ENCODE data around the gene SMS. TPM values are rescaled to one million over a fixed set of nuclear protein-coding genes. Genes with fewer than 3 reads are reported as not detected.

Gene SMS
- total RNA-seq, 1 donor from 2014 or later: 187 TPM

DNA sequence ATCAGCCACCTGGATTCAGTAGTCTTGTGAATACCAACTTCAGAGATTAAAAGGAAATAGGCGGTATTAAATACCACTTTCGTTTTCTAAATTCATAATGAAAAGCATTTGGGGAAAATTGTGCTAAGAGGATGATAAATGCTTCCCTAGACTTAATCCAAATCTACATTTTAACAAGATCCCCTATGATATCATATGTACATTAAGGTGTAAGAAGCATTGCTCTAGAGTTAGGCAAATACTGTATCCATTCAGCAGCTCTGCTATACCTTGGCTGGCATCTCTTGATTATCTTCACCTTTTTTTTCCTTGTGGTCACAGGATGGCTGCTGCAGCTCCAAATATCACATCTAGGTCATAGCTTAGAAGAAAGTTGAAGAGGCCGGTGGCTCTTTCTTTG is 51.0 kb downstream of the SMS start:
- Histone ChIP-seq H3K9ac (ENCODE audit: low read length) (no peak overlapping the region), H3K79me2 (ENCODE audit: insufficient read depth, low read length) (no peaks in the 10 kb centered on the region), H3K27me3 (ENCODE audit: insufficient read depth, low read length) (no peaks in the 10 kb centered on the region), H3K27ac (ENCODE audit: low read depth, low read length) (no peak overlapping the region), H4K20me1 (ENCODE audit: insufficient read depth, low read length) (no peaks in the 10 kb centered on the region), H3K4me1 (ENCODE audit: insufficient read depth, low read length) (no peaks in the 10 kb centered on the region), H3K36me3 (ENCODE audit: insufficient read depth, low read length) (peaks cover 16% of the 10 kb centered on the region), H2AFZ (ENCODE audit: low read depth, low read length) (no peak overlapping the region), H3K4me2 (ENCODE audit: low read length) (no peak overlapping the region), H3K4me3 (ENCODE audit: insufficient read depth, low read depth, low read length) (no peak overlapping the region), H3K9me3 (ENCODE audit: insufficient read depth, low read depth, low read length) (no peaks in the 10 kb centered on the region)
- DNase-seq (ENCODE audit: low read depth): no peak
- TF ChIP-seq, protein P1, sequence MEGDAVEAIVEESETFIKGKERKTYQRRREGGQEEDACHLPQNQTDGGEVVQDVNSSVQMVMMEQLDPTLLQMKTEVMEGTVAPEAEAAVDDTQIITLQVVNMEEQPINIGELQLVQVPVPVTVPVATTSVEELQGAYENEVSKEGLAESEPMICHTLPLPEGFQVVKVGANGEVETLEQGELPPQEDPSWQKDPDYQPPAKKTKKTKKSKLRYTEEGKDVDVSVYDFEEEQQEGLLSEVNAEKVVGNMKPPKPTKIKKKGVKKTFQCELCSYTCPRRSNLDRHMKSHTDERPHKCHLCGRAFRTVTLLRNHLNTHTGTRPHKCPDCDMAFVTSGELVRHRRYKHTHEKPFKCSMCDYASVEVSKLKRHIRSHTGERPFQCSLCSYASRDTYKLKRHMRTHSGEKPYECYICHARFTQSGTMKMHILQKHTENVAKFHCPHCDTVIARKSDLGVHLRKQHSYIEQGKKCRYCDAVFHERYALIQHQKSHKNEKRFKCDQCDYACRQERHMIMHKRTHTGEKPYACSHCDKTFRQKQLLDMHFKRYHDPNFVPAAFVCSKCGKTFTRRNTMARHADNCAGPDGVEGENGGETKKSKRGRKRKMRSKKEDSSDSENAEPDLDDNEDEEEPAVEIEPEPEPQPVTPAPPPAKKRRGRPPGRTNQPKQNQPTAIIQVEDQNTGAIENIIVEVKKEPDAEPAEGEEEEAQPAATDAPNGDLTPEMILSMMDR (IDR thresholded peaks at IDR 0.05; ENCODE audit: insufficient read depth, low read depth, low read length): no peak
- TF ChIP-seq EZH2 (IDR thresholded peaks at IDR 0.05; ENCODE audit: insufficient read depth, low read length): no peak
- Mint-ChIP-seq H3K4me1 (ENCODE audit: low read depth, unreplicated experiment) (peaks cover 4% of the 10 kb centered on the region), H3K36me3 (ENCODE audit: low read depth, unreplicated experiment) (no peaks in the 10 kb centered on the region), H3K9me3 (ENCODE audit: unreplicated experiment) (no peaks in the 10 kb centered on the region), H3K27me3 (ENCODE audit: low read depth, unreplicated experiment) (no peaks in the 10 kb centered on the region), H3K4me3 (ENCODE audit: unreplicated experiment) (no peak overlapping the region), H3K27ac (ENCODE audit: unreplicated experiment) (no peak overlapping the region)
- no peak for FAIRE-seq

DNA sequence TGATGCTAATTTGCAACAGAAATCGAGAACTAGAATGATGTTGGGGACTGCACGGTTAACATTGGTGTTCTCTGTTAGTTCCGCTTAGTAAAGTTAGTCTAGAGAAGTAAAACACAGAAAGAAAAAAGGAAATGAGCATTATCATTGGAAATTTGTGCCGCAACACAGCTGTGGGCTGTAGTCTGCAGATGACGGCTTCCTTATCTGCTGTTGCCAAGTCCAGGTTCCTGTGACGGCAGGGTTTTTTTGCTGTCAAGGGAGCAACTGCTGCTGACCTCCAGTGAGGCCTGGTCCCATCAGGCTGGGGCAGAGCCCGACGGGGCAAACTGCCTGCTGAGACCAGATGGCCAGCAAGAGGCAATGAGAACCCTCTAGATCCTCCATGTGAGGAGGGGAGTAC is 52.8 kb downstream of the SMS start:
- H3K4me3 ChIP-seq (ENCODE audit: insufficient read depth, low read depth, low read length): no peak overlapping the region
- FAIRE-seq: no peak
- no peak overlapping the region for H3K27ac Mint-ChIP-seq (ENCODE audit: unreplicated experiment)

DNA sequence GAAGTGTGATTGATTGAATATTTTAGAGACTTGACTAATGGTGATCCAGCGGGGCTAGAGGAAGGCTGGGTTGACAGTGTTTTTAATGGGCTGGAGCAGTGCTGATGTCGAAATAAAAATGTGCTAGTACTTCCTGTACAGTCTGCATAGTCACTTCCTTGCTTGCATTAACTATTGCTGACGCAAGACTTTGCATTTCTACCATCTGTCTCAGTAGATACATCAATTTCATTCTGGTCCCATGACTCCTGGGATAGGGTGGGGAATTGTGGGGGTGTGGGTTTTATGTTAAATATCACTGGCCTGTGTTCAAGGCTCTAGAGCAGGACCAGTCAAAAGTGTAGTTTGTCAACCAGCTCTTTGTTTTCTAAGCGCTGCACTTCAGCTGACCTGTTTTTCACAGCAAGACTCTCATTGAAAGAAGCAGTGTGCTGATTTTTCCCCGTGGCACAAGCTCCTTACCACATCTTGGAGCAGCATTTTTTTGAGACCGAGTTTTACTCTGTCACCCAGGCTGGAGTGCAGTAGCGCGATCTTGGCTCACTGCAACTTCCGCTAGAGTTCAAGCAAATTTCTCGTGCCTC is 56.5 kb downstream of the SMS start:
- no peak overlapping the region for H3K4me3 Mint-ChIP-seq (ENCODE audit: unreplicated experiment)

More for the DNA sequence above, 52.8 kb downstream of the SMS start:
- Histone ChIP-seq H4K20me1 (ENCODE audit: insufficient read depth, low read length) (no peaks in the 10 kb centered on the region), H3K4me1 (ENCODE audit: insufficient read depth, low read length) (no peaks in the 10 kb centered on the region), H3K36me3 (ENCODE audit: insufficient read depth, low read length) (peaks cover 15% of the 10 kb centered on the region), H3K27me3 (ENCODE audit: insufficient read depth, low read length) (no peaks in the 10 kb centered on the region), H3K79me2 (ENCODE audit: insufficient read depth, low read length) (no peaks in the 10 kb centered on the region), H2AFZ (ENCODE audit: low read depth, low read length) (no peak overlapping the region), H3K9ac (ENCODE audit: low read length) (no peak overlapping the region), H3K4me2 (ENCODE audit: low read length) (no peak overlapping the region), H3K27ac (ENCODE audit: low read depth, low read length) (no peak overlapping the region), H3K9me3 (ENCODE audit: insufficient read depth, low read depth, low read length) (no peaks in the 10 kb centered on the region)
- no peak for TF ChIP-seq EZH2 (IDR thresholded peaks at IDR 0.05; ENCODE audit: insufficient read depth, low read length)
- TF ChIP-seq, protein P1 (IDR thresholded peaks at IDR 0.05; ENCODE audit: insufficient read depth, low read depth, low read length): no peak
- no peak overlapping the region for H3K4me3 Mint-ChIP-seq (ENCODE audit: unreplicated experiment)
- no peaks in the 10 kb centered on the region for H3K9me3 Mint-ChIP-seq (ENCODE audit: unreplicated experiment)
- no peak for DNase-seq (ENCODE audit: low read depth)
- peaks cover 9% of the 10 kb centered on the region for H3K4me1 Mint-ChIP-seq (ENCODE audit: low read depth, unreplicated experiment)
- H3K27me3 Mint-ChIP-seq (ENCODE audit: low read depth, unreplicated experiment): no peaks in the 10 kb centered on the region
- H3K36me3 Mint-ChIP-seq (ENCODE audit: low read depth, unreplicated experiment): no peaks in the 10 kb centered on the region

More for the DNA sequence above, 56.5 kb downstream of the SMS start:
- Histone ChIP-seq H3K79me2 (ENCODE audit: insufficient read depth, low read length) (no peaks in the 10 kb centered on the region), H3K36me3 (ENCODE audit: insufficient read depth, low read length) (peaks cover 10% of the 10 kb centered on the region), H3K27ac (ENCODE audit: low read depth, low read length) (no peak overlapping the region), H3K9ac (ENCODE audit: low read length) (no peak overlapping the region), H4K20me1 (ENCODE audit: insufficient read depth, low read length) (no peaks in the 10 kb centered on the region), H3K4me1 (ENCODE audit: insufficient read depth, low read length) (no peaks in the 10 kb centered on the region), H2AFZ (ENCODE audit: low read depth, low read length) (no peak overlapping the region), H3K9me3 (ENCODE audit: insufficient read depth, low read depth, low read length) (no peaks in the 10 kb centered on the region), H3K27me3 (ENCODE audit: insufficient read depth, low read length) (no peaks in the 10 kb centered on the region), H3K4me2 (ENCODE audit: low read length) (no peak overlapping the region), H3K4me3 (ENCODE audit: insufficient read depth, low read depth, low read length) (no peak overlapping the region)
- TF ChIP-seq EZH2 (IDR thresholded peaks at IDR 0.05; ENCODE audit: insufficient read depth, low read length): no peak
- TF ChIP-seq, protein P1 (IDR thresholded peaks at IDR 0.05; ENCODE audit: insufficient read depth, low read depth, low read length): no peak
- no peak overlapping the region for H3K27ac Mint-ChIP-seq (ENCODE audit: unreplicated experiment)
- peaks cover 9% of the 10 kb centered on the region for H3K4me1 Mint-ChIP-seq (ENCODE audit: low read depth, unreplicated experiment)
- H3K9me3 Mint-ChIP-seq (ENCODE audit: unreplicated experiment): no peaks in the 10 kb centered on the region
- H3K27me3 Mint-ChIP-seq (ENCODE audit: low read depth, unreplicated experiment): no peaks in the 10 kb centered on the region
- peak; percentile 38 for DNase-seq (ENCODE audit: low read depth)
- peak; percentile 62 for FAIRE-seq
- H3K36me3 Mint-ChIP-seq (ENCODE audit: low read depth, unreplicated experiment): no peaks in the 10 kb centered on the region

Data from astrocyte (in vitro differentiated cells and primary cell).